KMS-11 (cell line): Measurements from ENCODE around the gene STXBP3.

Source experiments
- H2AFZ ChIP-seq: fragments of 200-600 bp; sonication (generic); 2 replicates; pipeline ENCODE4 v1.6.1; 2016; ENCODE audit warnings: antibody characterized with exemption, mixed run types, low read depth
- H3K27ac ChIP-seq: fragments of 200-600 bp; sonication (generic); 2 replicates; pipeline ENCODE4 v1.6.1; 2016; ENCODE audit warnings: mild to moderate bottlenecking, mixed run types
- H3K27me3 ChIP-seq: fragments of 200-600 bp; sonication (generic); 2 replicates; pipeline ENCODE4 v1.6.1; 2017; ENCODE audit warnings: mild to moderate bottlenecking, low read depth, mixed run types, moderate library complexity; ENCODE audit not compliant: insufficient read depth
- H3K36me3 ChIP-seq: fragments of 200-600 bp; sonication (generic); 2 replicates; pipeline ENCODE4 v1.6.1; 2017; ENCODE audit warnings: mild to moderate bottlenecking, mixed run types; ENCODE audit not compliant: insufficient read depth
- H3K4me1 ChIP-seq: fragments of 200-600 bp; sonication (generic); 2 replicates; pipeline ENCODE4 v1.6.1; 2016; ENCODE audit warnings: mild to moderate bottlenecking, low read depth, mixed run types; ENCODE audit not compliant: poor library complexity, severe bottlenecking
- H3K4me2 ChIP-seq: fragments of 200-600 bp; sonication (generic); 2 replicates; pipeline ENCODE4 v1.7.0; 2016; ENCODE audit warnings: mild to moderate bottlenecking, mixed run types
- H3K4me3 ChIP-seq: fragments of 200-600 bp; sonication (generic); IDR thresholded peaks from 2 replicates; pipeline ENCODE4 v1.6.1; 2017; ENCODE audit warnings: low read depth, low read length, mixed read lengths; ENCODE audit not compliant: insufficient read depth
- H3K79me2 ChIP-seq: fragments of 200-600 bp; sonication (generic); 2 replicates; pipeline ENCODE4 v1.6.1; 2016; ENCODE audit warnings: low read depth, mixed run types; ENCODE audit not compliant: insufficient read depth
- H3K9ac ChIP-seq: fragments of 200-600 bp; sonication (generic); 2 replicates; pipeline ENCODE4 v1.6.1; 2016; ENCODE audit warnings: mild to moderate bottlenecking, mixed run types
- H4K20me1 ChIP-seq: fragments of 200-600 bp; sonication (generic); 2 replicates; pipeline ENCODE4 v1.6.1; 2016; ENCODE audit warnings: mild to moderate bottlenecking, mixed run types; ENCODE audit not compliant: insufficient read depth
- TF ChIP-seq, protein P1 (sequence below): fragments of 200-600 bp; sonication (generic); conservative IDR thresholded peaks from 2 replicates; pipeline ENCODE4 v1.6.1; 2017; ENCODE audit warnings: low read depth, mild to moderate bottlenecking, antibody characterized with exemption, low read length, moderate library complexity, mixed read lengths

The STXBP3 gene

DNA sequence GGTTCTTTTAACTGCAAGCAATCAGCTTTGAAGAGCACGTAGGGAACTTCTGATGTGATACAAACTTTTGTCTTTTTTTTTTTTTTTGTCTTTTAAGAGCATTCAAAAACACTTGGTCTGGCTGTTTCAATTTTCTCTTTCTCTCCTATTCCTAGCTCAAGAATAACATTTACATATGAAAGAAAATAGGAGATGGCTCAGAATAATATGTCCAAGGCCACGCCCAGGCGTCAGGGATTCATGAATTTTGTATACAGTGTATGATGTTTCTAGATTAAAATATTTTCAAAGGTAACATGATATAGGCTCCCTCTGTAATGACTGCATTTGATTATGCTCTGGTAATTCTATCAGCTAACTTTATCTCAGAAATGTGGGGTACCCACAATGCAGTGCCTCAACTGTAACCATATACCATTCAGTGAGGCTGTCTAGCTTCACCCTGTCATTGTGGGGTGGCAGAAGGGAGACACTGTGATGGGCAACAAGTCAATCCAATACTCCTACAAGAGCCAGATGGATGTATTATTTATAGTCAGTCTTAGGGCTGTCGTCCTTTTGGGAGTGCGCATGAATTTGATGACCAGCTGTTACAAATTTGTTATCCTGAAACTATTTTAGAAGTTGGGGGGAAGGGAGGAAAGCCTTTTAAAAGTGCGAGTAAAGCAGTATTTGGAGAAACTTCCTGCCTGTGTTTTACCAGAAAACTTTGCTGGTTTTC is 111.9 kb downstream of the STXBP3 start:
- H3K27ac ChIP-seq = no peak overlapping the region
- no peak overlapping the region for H2AFZ ChIP-seq
- no peaks in the 10 kb centered on the region for H4K20me1 ChIP-seq
- no peaks in the 10 kb centered on the region for H3K79me2 ChIP-seq
- TF ChIP-seq, protein P1, sequence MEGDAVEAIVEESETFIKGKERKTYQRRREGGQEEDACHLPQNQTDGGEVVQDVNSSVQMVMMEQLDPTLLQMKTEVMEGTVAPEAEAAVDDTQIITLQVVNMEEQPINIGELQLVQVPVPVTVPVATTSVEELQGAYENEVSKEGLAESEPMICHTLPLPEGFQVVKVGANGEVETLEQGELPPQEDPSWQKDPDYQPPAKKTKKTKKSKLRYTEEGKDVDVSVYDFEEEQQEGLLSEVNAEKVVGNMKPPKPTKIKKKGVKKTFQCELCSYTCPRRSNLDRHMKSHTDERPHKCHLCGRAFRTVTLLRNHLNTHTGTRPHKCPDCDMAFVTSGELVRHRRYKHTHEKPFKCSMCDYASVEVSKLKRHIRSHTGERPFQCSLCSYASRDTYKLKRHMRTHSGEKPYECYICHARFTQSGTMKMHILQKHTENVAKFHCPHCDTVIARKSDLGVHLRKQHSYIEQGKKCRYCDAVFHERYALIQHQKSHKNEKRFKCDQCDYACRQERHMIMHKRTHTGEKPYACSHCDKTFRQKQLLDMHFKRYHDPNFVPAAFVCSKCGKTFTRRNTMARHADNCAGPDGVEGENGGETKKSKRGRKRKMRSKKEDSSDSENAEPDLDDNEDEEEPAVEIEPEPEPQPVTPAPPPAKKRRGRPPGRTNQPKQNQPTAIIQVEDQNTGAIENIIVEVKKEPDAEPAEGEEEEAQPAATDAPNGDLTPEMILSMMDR = no peak
- no peak overlapping the region for H3K4me2 ChIP-seq
- no peak overlapping the region for H3K9ac ChIP-seq
- H3K36me3 ChIP-seq = no peaks in the 10 kb centered on the region
- H3K27me3 ChIP-seq = no peaks in the 10 kb centered on the region
- H3K4me3 ChIP-seq = no peak overlapping the region
- H3K4me1 ChIP-seq = peaks cover 9% of the 10 kb centered on the region
